HL-60/S4 treated with retinoic acid at 250 ng/mL for 4 days and 3 days (cell line): ENCODE results near the gene NSUN5.
"Not testable (repeated sequence)": the region's sequence is repeated elsewhere in the genome, so short reads cannot be mapped to it uniquely, and the experiment has no call there.

Experiments used
- in situ Hi-C: fragments of 300-500 bp; cut with MboI; formaldehyde crosslinking; loops from 2 replicates; pipeline ENCODE4 v1.7.0; 2022; ENCODE audit warnings: low sequenced_read_pairs

The NSUN5 gene

DNA sequence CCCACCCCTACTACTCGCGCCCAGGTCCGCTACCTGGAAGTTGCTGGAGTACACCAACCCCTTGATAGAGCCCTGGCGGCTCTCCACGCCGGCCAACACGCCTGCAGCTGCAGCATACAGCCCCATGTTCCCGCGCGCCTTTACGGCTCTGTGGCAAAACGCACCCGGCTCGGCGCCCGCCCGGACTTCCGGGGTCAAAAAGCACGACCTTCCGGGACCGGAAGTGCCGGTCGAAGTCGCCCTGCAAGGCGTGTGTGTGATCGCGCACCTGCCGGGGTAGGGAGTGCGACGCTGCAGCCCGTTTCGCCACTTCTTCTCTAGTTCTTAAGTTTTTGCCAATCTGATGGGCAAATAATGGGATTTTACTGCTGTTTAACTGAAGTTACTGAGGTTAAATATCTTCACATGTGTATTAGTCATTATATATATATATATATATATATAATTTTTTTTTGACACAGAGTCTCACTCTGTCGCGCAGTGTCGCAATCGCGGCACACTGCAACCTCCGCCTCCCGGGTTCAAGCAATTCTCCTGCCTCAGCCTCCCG lies at the start of gene NSUN5:
Gene NSUN5, minus strand, starts transcription at position 162 of the 550 bp plus-strand sequence. Its CDS starts 36 bp downstream, at position 126.
- in situ Hi-C loops = no loop called here

- in situ Hi-C loops = no loop called here
Measured at GRCh38 chr7:73356159-73356558, 47.5 kb upstream of the NSUN5 start.

DNA sequence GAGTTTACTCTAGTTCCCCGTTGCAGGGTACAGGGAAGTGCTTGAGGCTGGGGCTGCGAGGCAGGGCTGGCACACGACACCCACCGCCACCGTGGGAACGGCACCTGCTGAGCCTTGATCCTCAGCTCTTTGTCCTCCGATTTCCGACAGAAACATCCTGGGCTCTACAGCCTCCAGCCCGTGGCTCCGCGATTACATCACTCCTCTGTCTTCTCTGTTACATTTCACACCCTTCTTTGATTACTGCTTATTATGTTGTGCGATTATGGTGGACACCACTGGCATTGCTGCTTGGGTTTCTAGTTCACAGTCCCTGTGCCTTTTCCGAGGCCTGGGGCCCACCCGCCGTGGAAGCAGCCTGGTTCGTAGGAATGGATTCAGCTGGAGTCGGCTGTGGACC lies 46.2 kb upstream of the NSUN5 start:
- in situ Hi-C loops = no loop called here

DNA sequence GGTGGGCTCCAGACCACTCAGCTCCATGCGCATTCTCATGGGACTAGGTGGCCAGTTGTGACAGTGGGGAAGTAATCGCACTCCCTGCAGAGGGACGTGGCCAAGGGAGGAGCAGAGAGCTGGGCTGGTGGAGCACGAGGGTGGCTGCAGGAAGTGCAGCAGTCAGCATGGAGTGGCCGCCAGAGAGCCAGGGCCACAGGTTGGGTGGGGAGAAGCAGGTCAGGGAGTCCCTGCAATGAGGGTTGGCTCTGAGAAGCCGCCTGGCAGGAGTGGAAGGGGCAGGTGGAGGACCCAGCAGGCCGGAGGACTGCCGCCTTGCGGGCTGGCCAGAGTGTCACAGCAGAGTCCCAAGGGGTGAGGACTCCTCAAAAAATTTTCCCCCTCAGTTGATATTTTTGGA lies 45.6 kb upstream of the NSUN5 start:
- in situ Hi-C loops = no loop called here

- in situ Hi-C loops = no loop called here
Measured at GRCh38 chr7:73353243-73353642, 44.6 kb upstream of the NSUN5 start.

- in situ Hi-C loops = no loop called here
Measured at GRCh38 chr7:73352784-73353183, 44.2 kb upstream of the NSUN5 start.

DNA sequence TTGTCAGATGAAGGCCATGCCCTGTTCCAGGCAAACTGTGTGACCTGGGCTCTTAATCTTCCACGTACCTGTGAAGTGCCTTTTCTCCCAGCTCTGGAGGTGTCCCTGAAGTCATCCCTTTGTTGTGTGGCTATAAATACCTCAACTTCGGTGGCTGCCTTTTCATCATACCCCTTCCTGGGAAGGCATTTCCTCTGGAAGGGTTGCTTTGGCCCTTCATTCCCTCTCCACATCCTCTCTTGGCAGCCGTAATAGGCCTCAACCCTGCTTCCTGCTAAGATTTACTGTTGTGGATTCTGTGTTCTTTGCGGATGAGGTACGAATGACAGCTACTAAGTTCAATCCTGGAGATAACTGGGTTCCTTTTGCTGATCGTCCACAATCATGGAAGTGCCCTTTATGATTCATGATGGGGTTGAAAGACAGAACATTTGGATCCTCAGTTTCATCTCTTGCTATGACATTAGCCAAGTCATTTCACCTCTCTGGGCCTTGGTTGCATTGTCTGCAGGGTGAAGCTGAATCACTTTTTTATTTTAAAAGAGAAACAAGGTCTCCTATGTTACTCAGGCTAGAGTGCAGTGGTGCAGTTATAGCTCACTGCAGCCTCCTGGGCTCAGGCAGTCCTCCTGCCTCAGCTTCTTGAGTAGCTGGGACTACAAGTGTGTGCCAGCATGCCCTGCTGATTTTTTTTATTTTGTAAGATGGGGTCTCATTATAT lies 43.0 kb upstream of the NSUN5 start:
- in situ Hi-C loops = no loop called here

- in situ Hi-C loops = no loop called here
Measured at GRCh38 chr7:73350306-73351068, 41.9 kb upstream of the NSUN5 start.

- in situ Hi-C loops = no loop called here
Measured at GRCh38 chr7:73349763-73350162, 41.1 kb upstream of the NSUN5 start.

DNA sequence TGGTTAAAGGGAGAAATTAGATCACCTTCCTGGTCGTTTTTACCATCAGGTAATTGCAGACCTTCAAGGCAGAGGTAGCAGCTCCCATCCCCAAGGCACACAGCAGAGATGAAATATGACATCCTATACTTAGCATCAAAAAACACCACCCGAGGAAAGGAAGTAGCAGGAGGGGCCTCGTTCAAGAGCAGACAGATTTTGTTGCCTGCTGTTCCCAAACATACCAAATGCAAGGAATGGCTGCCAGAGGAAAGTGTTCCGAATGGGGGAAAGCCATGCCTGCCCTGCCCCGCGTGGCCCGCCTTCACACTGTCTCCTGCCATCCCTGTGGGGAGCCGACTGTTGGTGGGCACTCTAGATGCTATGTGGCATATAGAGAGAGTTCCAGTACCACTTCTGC lies 37.3 kb upstream of the NSUN5 start:
- in situ Hi-C loops = no loop called here

GRCh38 chr7:73345538-73345937 lies 36.9 kb upstream of the NSUN5 start:
- in situ Hi-C loops = no loop called here

DNA sequence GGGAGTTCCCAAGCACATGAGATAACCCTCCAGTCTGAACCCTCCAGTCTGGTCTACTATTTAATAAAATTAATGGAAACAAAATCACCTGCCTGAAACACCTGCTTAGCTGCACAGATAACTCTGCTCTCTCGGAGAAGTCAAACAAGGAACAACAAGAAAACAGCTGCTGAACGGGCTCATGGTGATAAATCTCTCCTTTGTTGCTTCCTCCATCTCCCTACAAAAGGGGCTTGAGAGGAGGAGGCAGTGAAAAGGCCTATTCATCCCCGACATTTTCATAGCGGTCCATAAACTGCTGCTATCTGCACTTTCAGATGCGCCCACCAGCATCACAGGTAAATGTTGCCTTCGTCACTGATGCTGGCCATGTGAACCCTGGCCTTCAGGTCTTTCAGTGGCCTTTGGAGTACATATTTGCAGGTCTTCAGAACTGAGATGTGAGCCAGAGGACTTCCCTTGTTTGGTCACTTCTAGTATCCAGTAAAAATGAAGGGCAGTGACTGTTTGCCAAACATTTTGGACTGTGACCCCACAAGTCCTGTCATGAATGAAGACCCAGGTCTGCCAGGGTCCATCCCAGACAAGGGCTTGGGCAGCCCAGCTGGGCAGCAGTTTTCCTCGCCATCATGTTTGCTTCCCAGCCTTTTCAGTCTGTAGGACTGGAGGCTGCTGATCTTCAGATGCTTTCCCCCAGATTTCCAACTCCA lies 35.2 kb upstream of the NSUN5 start:
- in situ Hi-C loops = no loop called here

DNA sequence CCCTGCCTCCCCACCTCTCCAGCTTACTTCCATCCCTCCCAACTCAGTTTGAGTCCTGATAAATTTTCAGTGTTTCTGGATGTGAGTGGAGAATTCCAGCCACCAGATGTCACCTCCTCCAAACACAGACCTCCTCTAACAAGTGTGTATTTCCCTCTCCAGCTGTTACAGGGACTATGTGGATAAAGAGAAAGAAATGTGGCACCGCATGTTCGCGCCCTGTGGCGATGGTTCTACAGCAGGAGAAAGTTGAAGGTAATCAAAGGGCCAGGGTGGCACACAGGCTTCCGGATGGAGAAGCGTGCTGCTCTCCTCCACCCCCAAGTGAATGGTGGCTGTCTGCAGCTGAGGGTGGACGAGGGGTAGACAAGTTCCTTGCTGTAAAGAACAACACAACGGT lies 34.0 kb upstream of the NSUN5 start:
- in situ Hi-C loops = no loop called here

- in situ Hi-C loops = no loop called here
Measured at GRCh38 chr7:73341877-73342276, 33.3 kb upstream of the NSUN5 start.

DNA sequence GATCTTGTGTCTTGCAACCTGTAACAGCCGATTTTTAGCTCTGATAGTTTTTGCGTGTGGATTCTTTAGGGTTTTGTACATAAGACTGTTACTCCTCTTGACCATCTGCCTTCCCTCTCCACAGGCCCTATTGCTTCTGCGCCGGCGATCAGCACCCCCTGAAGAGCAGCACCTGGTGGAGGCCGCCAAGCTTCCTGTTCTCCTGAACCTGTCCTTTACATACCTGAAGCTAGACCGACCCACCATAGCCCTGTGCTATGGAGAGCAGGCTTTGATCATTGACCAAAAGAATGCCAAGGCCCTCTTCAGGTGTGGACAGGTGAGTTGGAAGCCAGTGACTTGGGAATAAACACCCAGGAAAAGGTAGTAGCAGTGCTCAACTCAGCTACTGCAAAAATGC lies 31.9 kb upstream of the NSUN5 start:
- in situ Hi-C loops = no loop called here

DNA sequence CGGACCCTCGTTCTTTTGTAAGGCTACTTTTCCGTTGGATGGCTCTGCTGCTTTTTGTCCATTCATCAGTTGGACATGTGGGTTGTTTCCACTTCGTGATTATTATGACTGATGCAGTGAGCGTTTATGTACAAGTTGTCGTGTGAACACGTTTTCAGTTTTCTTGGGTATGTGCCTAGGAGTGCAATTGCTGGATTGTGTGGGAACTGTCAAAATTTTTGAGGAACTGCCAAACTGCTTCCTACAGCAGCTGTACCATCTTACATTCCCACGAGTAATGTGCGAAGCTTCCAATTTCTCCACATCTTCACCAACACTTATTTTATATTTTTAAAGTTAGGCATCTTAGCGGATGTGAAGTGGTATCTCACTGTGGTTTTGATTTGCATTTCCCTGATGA lies 29.7 kb upstream of the NSUN5 start:
- in situ Hi-C loops = no loop called here

GRCh38 chr7:73332447-73332846 lies 23.8 kb upstream of the NSUN5 start:
- in situ Hi-C loops = no loop called here

GRCh38 chr7:73330772-73331171 lies 22.1 kb upstream of the NSUN5 start:
- in situ Hi-C loops = no loop called here

- in situ Hi-C loops = no loop called here
Measured at GRCh38 chr7:73329861-73330581, 21.4 kb upstream of the NSUN5 start.

GRCh38 chr7:73328696-73329095 lies 20.1 kb upstream of the NSUN5 start:
- in situ Hi-C loops = no loop called here

DNA sequence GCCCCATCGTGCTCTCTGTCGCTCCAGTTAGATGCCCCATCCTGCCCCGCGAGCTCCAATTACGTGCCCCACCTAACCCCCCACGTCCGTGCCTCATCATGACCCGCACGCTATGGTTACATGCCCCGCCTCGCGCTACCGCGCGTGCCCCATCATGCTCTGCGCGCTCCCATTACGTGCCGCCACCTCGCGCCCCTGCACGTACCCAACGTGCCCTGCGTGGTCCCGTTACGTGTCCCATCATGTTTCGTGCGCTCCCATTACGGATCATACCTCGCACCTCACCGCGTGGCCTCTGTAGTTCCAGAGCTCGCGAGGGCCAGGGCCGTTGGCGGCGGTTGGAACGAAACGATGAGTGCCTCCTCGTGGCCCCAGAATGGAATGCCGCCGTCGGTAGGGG lies 19.3 kb upstream of the NSUN5 start, which contains the start of the genes FKBP6 and TRIM50:
Gene FKBP6, plus strand, starts transcription at position 240 of the 400 bp plus-strand sequence. CDS start 268 bp downstream, outside the sequence.
Gene TRIM50, minus strand, starts transcription at position 161 of the 400 bp plus-strand sequence. CDS start 3,295 bp downstream, outside the sequence.
- in situ Hi-C loops = not testable (repeated sequence)
